H1 (cell line): ENCODE measurements around the gene SH2D2A. TPM values are rescaled to one million over a fixed set of nuclear protein-coding genes. Genes with fewer than 3 reads are reported as not detected.

ENCODE experiments used
- CTCF ChIA-PET: fragments of 300-600 bp; sonication (Branson Sonifier 250); formaldehyde crosslinking; loops from one replicate; lab custom pipeline; 2021; ENCODE audit not compliant: partially characterized antibody; lab: Charles Lee
- POLR2A ChIA-PET: fragments of 300-600 bp; sonication (Branson Sonifier 250); formaldehyde crosslinking; loops from one replicate; lab custom pipeline; 2021; ENCODE audit warnings: inconsistent platforms; ENCODE audit not compliant: partially characterized antibody; lab: Charles Lee
- DNase-seq, 2 experiments: peaks; one replicate each; pipeline versions ENCODE4 v3.0.0 to v3.0.0-alpha.2; 2010 to 2022; ENCODE audit warnings: low spot score in 2 of 2, low read depth in 1 of 2, mixed read lengths in 1 of 2
- FAIRE-seq: peaks from 2 replicates; lab custom pipeline; 2011; peaks lifted over from hg19 to GRCh38; lab: Jason Lieb, UNC
- H2AFZ ChIP-seq: 2 replicates; pipeline ENCODE4 v1.8.1; 2012; ENCODE audit warnings: low read length, inconsistent platforms
- H2AK5ac ChIP-seq: 2 replicates; pipeline ENCODE4 v1.6.1; 2013; ENCODE audit warnings: low read depth, low read length
- H2BK120ac ChIP-seq: replicated peaks from 2 replicates; pipeline ENCODE3; 2013; ENCODE audit warnings: low read depth, low read length, inconsistent platforms
- H2BK12ac ChIP-seq: 2 replicates; pipeline ENCODE4 v1.6.1; 2013; ENCODE audit warnings: low read depth, low read length
- H2BK15ac ChIP-seq: 2 replicates; pipeline ENCODE4 v1.6.1; 2013; ENCODE audit warnings: low read length
- H2BK20ac ChIP-seq: 2 replicates; pipeline ENCODE4 v1.6.1; 2013; ENCODE audit warnings: low read length
- H2BK5ac ChIP-seq: 2 replicates; pipeline ENCODE4 v1.6.1; 2013; ENCODE audit warnings: low read depth, low read length
- H3K14ac ChIP-seq: 2 replicates; pipeline ENCODE4 v1.6.1; 2013; ENCODE audit warnings: inconsistent platforms; ENCODE audit not compliant: insufficient read length
- H3K18ac ChIP-seq: 2 replicates; pipeline ENCODE4 v1.6.1; 2013; ENCODE audit warnings: low read length; ENCODE audit errors: extremely low read depth
- H3K23ac ChIP-seq: 2 replicates; pipeline ENCODE4 v1.6.1; 2013; ENCODE audit warnings: inconsistent platforms; ENCODE audit not compliant: insufficient read length
- H3K23me2 ChIP-seq: 2 replicates; pipeline ENCODE4 v1.6.1; 2013; ENCODE audit warnings: low read depth, low read length
- H3K27ac ChIP-seq: 2 replicates; pipeline ENCODE4 v1.6.1; 2011; ENCODE audit warnings: low read depth, low read length, inconsistent platforms
- H3K27me3 ChIP-seq, 4 experiments: replicated peaks in 1 of 4; 1 replicate in 1 of 4; 2 replicates in 3 of 4; pipeline versions ENCODE4 v1.6.1 to v1.8.1; 2011 to 2013; ENCODE audit warnings: low read length in 3 of 4, mild to moderate bottlenecking in 3 of 4, inconsistent platforms in 2 of 4, mixed read lengths in 2 of 4, moderate library complexity in 1 of 4; ENCODE audit not compliant: control insufficient read depth in 3 of 4, insufficient read depth in 3 of 4; ENCODE audit errors: extremely low read depth in 1 of 4
- H3K36me3 ChIP-seq, 4 experiments: 2 replicates each; pipeline versions ENCODE4 v1.6.1 to v1.8.1; 2011 to 2013; ENCODE audit warnings: mild to moderate bottlenecking in 4 of 4, low read length in 3 of 4, moderate library complexity in 2 of 4, control low read depth in 1 of 4, inconsistent platforms in 1 of 4; ENCODE audit not compliant: insufficient read depth in 4 of 4, control insufficient read depth in 2 of 4
- H3K4ac ChIP-seq: replicated peaks from 2 replicates; pipeline ENCODE3; 2013; ENCODE audit warnings: low read length, low read depth, mixed read lengths, inconsistent platforms; ENCODE audit not compliant: insufficient read length
- H3K4me1 ChIP-seq, 4 experiments: replicated peaks in 1 of 4; 1 replicate in 1 of 4; 2 replicates in 3 of 4; pipeline versions ENCODE4 v1.6.1 to v1.8.1; 2011 to 2013; ENCODE audit warnings: low read length in 3 of 4, inconsistent platforms in 2 of 4, mixed read lengths in 1 of 4; ENCODE audit not compliant: insufficient read depth in 4 of 4, control insufficient read depth in 3 of 4
- H3K4me2 ChIP-seq, 2 experiments: 2 replicates each; pipeline versions ENCODE4 v1.6.1 to v1.8.1; 2011 to 2013; ENCODE audit warnings: low read depth in 2 of 2, low read length in 2 of 2, control low read depth in 1 of 2, inconsistent platforms in 1 of 2, mild to moderate bottlenecking in 1 of 2; ENCODE audit not compliant: insufficient read depth in 1 of 2
- H3K4me3 ChIP-seq, 4 experiments: fragments of 200-600, 300-600 bp in 1 of 4; sonication (generic), shearing (Covaris generic), sonication (Bioruptor Twin) in 1 of 4; 2 replicates each; pipeline versions ENCODE4 v1.5.1 to v1.8.1; 2011 to 2016; ENCODE audit warnings: low read length in 4 of 4, low read depth in 3 of 4, control low read depth in 2 of 4, inconsistent platforms in 2 of 4, mild to moderate bottlenecking in 2 of 4, mixed read lengths in 1 of 4, moderate library complexity in 1 of 4; ENCODE audit not compliant: insufficient read depth in 2 of 4; ENCODE audit errors: extremely low read depth in 1 of 4
- H3K56ac ChIP-seq: replicated peaks from 2 replicates; pipeline ENCODE3; 2013; ENCODE audit warnings: low read depth, mild to moderate bottlenecking, mixed read lengths, low read length, inconsistent platforms; ENCODE audit not compliant: insufficient read length
- H3K79me1 ChIP-seq: 2 replicates; pipeline ENCODE4 v1.6.1; 2013; ENCODE audit warnings: low read depth, low read length, control low read depth
- H3K79me2 ChIP-seq, 2 experiments: 2 replicates each; pipeline versions ENCODE4 v1.6.1 to v1.8.1; 2012 to 2013; ENCODE audit warnings: low read length in 2 of 2, mild to moderate bottlenecking in 2 of 2, inconsistent platforms in 1 of 2; ENCODE audit not compliant: insufficient read depth in 2 of 2, control insufficient read depth in 1 of 2
- H3K9ac ChIP-seq, 4 experiments: replicated peaks in 1 of 4; 1 replicate in 1 of 4; 2 replicates in 3 of 4; pipeline versions ENCODE4 v1.6.1 to v1.8.1; 2011 to 2013; ENCODE audit warnings: low read depth in 3 of 4, low read length in 3 of 4, control low read depth in 2 of 4, mild to moderate bottlenecking in 2 of 4, moderate library complexity in 2 of 4, inconsistent platforms in 1 of 4; ENCODE audit errors: extremely low read depth in 1 of 4
- H3K9me3 ChIP-seq, 2 experiments: 2 replicates each; pipeline versions ENCODE4 v1.6.1 to v1.8.1; 2012 to 2013; ENCODE audit warnings: mild to moderate bottlenecking in 2 of 2, moderate library complexity in 2 of 2, control low read depth in 1 of 2, inconsistent platforms in 1 of 2, low read depth in 1 of 2, low read length in 1 of 2, mixed read lengths in 1 of 2; ENCODE audit not compliant: insufficient read depth in 2 of 2
- H4K20me1 ChIP-seq, 2 experiments: replicated peaks in 1 of 2; 2 replicates each; pipeline versions ENCODE3 to v1.8.1; 2011 to 2013; ENCODE audit warnings: inconsistent platforms in 2 of 2, low read length in 2 of 2, mild to moderate bottlenecking in 1 of 2; ENCODE audit not compliant: insufficient read depth in 2 of 2, control insufficient read depth in 1 of 2
- H4K5ac ChIP-seq: 2 replicates; pipeline ENCODE4 v1.6.1; 2013; ENCODE audit warnings: low read length, low read depth, mixed read lengths, inconsistent platforms; ENCODE audit not compliant: insufficient read length
- H4K8ac ChIP-seq: 2 replicates; pipeline ENCODE4 v1.8.0; 2013; ENCODE audit warnings: mild to moderate bottlenecking, moderate library complexity, low read length, inconsistent platforms; ENCODE audit not compliant: insufficient read depth; ENCODE audit errors: extremely low read depth
- H4K91ac ChIP-seq: replicated peaks from 2 replicates; pipeline ENCODE3; 2013; ENCODE audit warnings: low read length, mixed read lengths, inconsistent platforms; ENCODE audit not compliant: insufficient read length
- ASH2L ChIP-seq: fragments of 200-600, 300-600 bp; sonication (generic); IDR thresholded peaks from one replicate; pipeline ENCODE4 v1.7.1; 2017; ENCODE audit warnings: low read length
- BCL11A ChIP-seq, 2 experiments: IDR thresholded peaks; one replicate each; pipeline ENCODE4 v1.6.1; 2011; ENCODE audit warnings: low read depth in 2 of 2, low read length in 2 of 2, mild to moderate bottlenecking in 2 of 2
- BRCA1 ChIP-seq: IDR thresholded peaks from 2 replicates; pipeline ENCODE4 v1.6.1; 2012; ENCODE audit warnings: low read depth, low read length, improper control_type of control experiment
- EP300 ChIP-seq, 2 experiments: IDR thresholded peaks; 1 replicate in 1 of 2; 2 replicates in 1 of 2; pipeline ENCODE4 v1.6.1; 2011 to 2012; ENCODE audit warnings: low read depth in 2 of 2, low read length in 2 of 2, mild to moderate bottlenecking in 2 of 2, borderline replicate concordance in 1 of 2, inconsistent platforms in 1 of 2, moderate library complexity in 1 of 2
- GTF2F1 ChIP-seq: IDR thresholded peaks from 2 replicates; pipeline ENCODE4 v1.6.1; 2012; ENCODE audit warnings: low read depth, low read length, improper control_type of control experiment, borderline replicate concordance
- KDM4A ChIP-seq: IDR thresholded peaks from one replicate; pipeline ENCODE4 v1.7.1; 2012; ENCODE audit warnings: low read depth, mild to moderate bottlenecking, moderate library complexity, low read length, inconsistent platforms; ENCODE audit not compliant: severe bottlenecking
- PHF8 ChIP-seq: fragments of 200-600 bp; sonication (generic); conservative IDR thresholded peaks from 2 replicates; pipeline ENCODE4 v1.7.1; 2012; ENCODE audit warnings: low read depth, mild to moderate bottlenecking, inconsistent platforms, low read length, moderate library complexity
- POLR2A ChIP-seq, 2 experiments: IDR thresholded peaks; 1 replicate in 1 of 2; 2 replicates in 1 of 2; pipeline ENCODE4 v1.6.1; 2011; ENCODE audit warnings: low read depth in 2 of 2, low read length in 2 of 2, mild to moderate bottlenecking in 2 of 2; ENCODE audit errors: control extremely low read depth in 1 of 2
- POLR2AphosphoS5 ChIP-seq: IDR thresholded peaks from 2 replicates; pipeline ENCODE4 v1.6.1; 2011; ENCODE audit warnings: low read depth, low read length
- SIX5 ChIP-seq: IDR thresholded peaks from 2 replicates; pipeline ENCODE4 v1.6.1; 2011; ENCODE audit warnings: mild to moderate bottlenecking, low read depth, low read length
- USF2 ChIP-seq: IDR thresholded peaks from 2 replicates; pipeline ENCODE4 v1.6.1; 2011; ENCODE audit warnings: low read length, improper control_type of control experiment
- YY1 ChIP-seq: IDR thresholded peaks from 2 replicates; pipeline ENCODE4 v1.6.1; 2011; ENCODE audit warnings: low read depth, mild to moderate bottlenecking, low read length
- WGBS, 2 experiments: shearing (Covaris generic) in 1 of 2; methylation state at CpG; one replicate each; pipeline versions ENCODE4 v1.1.6 to v1.1.7; 2013 to 2015; ENCODE audit warnings: low lambda C conversion rate in 2 of 2, mixed read lengths in 2 of 2, inconsistent platforms in 1 of 2, low coverage in 1 of 2, missing lambda C conversion rate in 1 of 2; ENCODE audit not compliant: insufficient replicate concordance in 2 of 2, insufficient coverage in 1 of 2, insufficient read length in 1 of 2; ENCODE audit errors: extremely low coverage in 1 of 2, missing lambda C conversion rate in 1 of 2; 5-methylcytosine and 5-hydroxymethylcytosine counted together
- polyA plus RNA-seq, 7 experiments: library from polyadenylated mRNA; depleted of rRNA in 3 of 7; stranded (reverse) in 5 of 7; unstranded in 2 of 7; fragments of >200 nt in 5 of 7; fragments of 200-250 nt in 2 of 7; gene quantifications; 1 replicate in 5 of 7; 2 replicates in 1 of 7; 4 replicates in 1 of 7; pipeline versions ENCODE4 v1.2.1 to v1.2.3, GENCODE V29; 2011 to 2013; ENCODE audit warnings: missing spikeins in 2 of 7, mixed read lengths in 2 of 7
- total RNA-seq: library from RNA; stranded (reverse); fragmentation: NEBNext Ultra II Directional; extraction: Animal tissue kit (Norgen Biotek cat#: 25700); gene quantifications from 2 replicates; pipeline ENCODE4 v1.2.1, GENCODE V29; 2021
- TF ChIP-seq, protein P1 (sequence below): IDR thresholded peaks from 2 replicates; pipeline ENCODE4 v1.6.1; 2012; ENCODE audit warnings: inconsistent platforms

The SH2D2A gene
- total and polyA plus RNA-seq, 2 of the 8 experiments (the other 6 are each of a cell fraction or from before 2014, with no cell fraction given), result 3.3 to 7.9 TPM

DNA sequence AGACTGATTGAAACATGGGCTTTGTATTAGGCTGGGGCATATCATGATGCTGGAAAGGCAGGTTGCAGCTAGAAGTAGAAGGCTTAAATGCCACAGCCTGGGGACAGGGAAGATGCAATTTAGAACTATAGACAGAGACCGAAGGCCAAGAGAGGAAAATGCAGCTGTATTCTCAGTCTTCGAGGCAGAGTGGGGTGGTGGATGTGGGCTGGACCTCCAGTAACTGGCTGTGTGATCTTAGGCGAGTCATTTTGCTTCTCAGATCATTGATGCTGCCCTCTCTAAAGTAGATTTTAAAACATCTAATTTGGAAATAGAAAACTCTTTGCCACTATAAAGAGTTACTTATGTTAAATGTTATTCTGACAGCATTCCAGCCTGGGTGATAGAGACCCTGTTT, 17.7 kb upstream of the SH2D2A start:
- Histone ChIP-seq H3K9me3 (no peaks in the 10 kb centered on the region), H3K9ac (no peak overlapping the region), H2BK15ac (no peak overlapping the region), H3K18ac (no peak overlapping the region), H3K27ac (no peak overlapping the region), H2BK20ac (no peak overlapping the region), H3K79me1 (no peaks in the 10 kb centered on the region), H4K20me1 (no peaks in the 10 kb centered on the region), H2BK12ac (no peak overlapping the region), H4K8ac (no peak overlapping the region), H2AK5ac (no peak overlapping the region), H3K23ac (no peak overlapping the region), H3K27me3 (peaks cover 0 to 12% (median 6%) of the 10 kb centered on the region in 4 experiments; a peak in 5 of 7 replicates), H3K56ac (no peak overlapping the region), H3K4ac (no peak overlapping the region), H3K4me2 (no peak overlapping the region), H3K4me1 (peaks cover 0 to 2% (median under 1%) of the 10 kb centered on the region in 4 experiments; a peak in 2 of 7 replicates), H2BK120ac (no peak overlapping the region), H2AFZ (no peak overlapping the region), H3K4me3 (no peak overlapping the region), H3K36me3 (no peaks in the 10 kb centered on the region), H4K5ac (no peak overlapping the region), H2BK5ac (no peak overlapping the region), H4K91ac (no peak overlapping the region), H3K23me2 (no peaks in the 10 kb centered on the region), H3K79me2 (no peaks in the 10 kb centered on the region), H3K14ac (no peak overlapping the region)
- WGBS, 2 experiments, result 79% methylated on average over 3 of the region's 3 CpGs; no CpG with 5 or more reads in 1 of the 2 experiments
- ChIA-PET CTCF (interaction anchor here (1.0 to 22.0 kb wide), 12 partner anchors 10 to 145 kb away, joined by 3 to 556 read pairs (median 8); partner anchors contain the start of genes INSRR, LRRC71, NTRK1 and PEAR1), POLR2A (interaction anchor here (1.1 to 1.6 kb wide), 4 partner anchors 10 to 51 kb away, joined by 3 read pairs; no protein-coding TSS in a partner anchor)
- DNase-seq (no peak), FAIRE-seq (no peak)
- TF ChIP-seq YY1 (no peak), BRCA1 (no peak), EP300 (IDR thresholded peaks at IDR 0.05; ENCODE audit: borderline replicate concordance in 1 of 2, low read depth in 2 of 2, low read length in 2 of 2) (no peak), POLR2A (IDR thresholded peaks at IDR 0.05; ENCODE audit: control extremely low read depth in 1 of 2, low read depth in 2 of 2, low read length in 2 of 2) (no peak), PHF8 (no peak), POLR2AphosphoS5 (no peak), KDM4A (no peak), GTF2F1 (no peak), ASH2L (no peak), SIX5 (no peak), BCL11A (IDR thresholded peaks at IDR 0.05; ENCODE audit: low read depth in 2 of 2, low read length in 2 of 2) (no peak), USF2 (no peak)
- TF ChIP-seq, protein P1, sequence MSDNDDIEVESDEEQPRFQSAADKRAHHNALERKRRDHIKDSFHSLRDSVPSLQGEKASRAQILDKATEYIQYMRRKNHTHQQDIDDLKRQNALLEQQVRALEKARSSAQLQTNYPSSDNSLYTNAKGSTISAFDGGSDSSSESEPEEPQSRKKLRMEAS, result no peak
